WTC11 (cell line): ENCODE data around the gene STON2. TPM values are rescaled to one million over a fixed set of nuclear protein-coding genes. Genes with fewer than 3 reads are reported as not detected.

ENCODE experiments used
- ATF1 ChIP-seq: sonication (generic); formaldehyde crosslinking; IDR thresholded peaks from 2 replicates; pipeline ENCODE4 v1.8.1; 2023; ENCODE audit warnings: mild to moderate bottlenecking, moderate library complexity, missing genetic modification reagents
- CBFB ChIP-seq: sonication (generic); formaldehyde crosslinking; IDR thresholded peaks from 2 replicates; pipeline ENCODE4 v1.8.1; 2022; ENCODE audit warnings: mild to moderate bottlenecking, low read depth, missing genetic modification reagents
- FOXJ3 ChIP-seq: sonication (generic); formaldehyde crosslinking; IDR thresholded peaks from 2 replicates; pipeline ENCODE4 v1.9.0; 2021; ENCODE audit warnings: missing genetic modification reagents, mild to moderate bottlenecking, borderline replicate concordance
- FOXK1 ChIP-seq: sonication (generic); formaldehyde crosslinking; IDR thresholded peaks from 2 replicates; pipeline ENCODE4 v1.8.0; 2022; ENCODE audit warnings: mild to moderate bottlenecking, moderate library complexity, missing genetic modification reagents
- FOXP1 ChIP-seq: sonication (generic); formaldehyde crosslinking; IDR thresholded peaks from 2 replicates; pipeline ENCODE4 v1.8.0; 2022; ENCODE audit warnings: missing genetic modification reagents, mild to moderate bottlenecking, moderate library complexity, borderline replicate concordance
- GABPB1 ChIP-seq: sonication (generic); formaldehyde crosslinking; IDR thresholded peaks from 2 replicates; pipeline ENCODE4 v1.8.1; 2023; ENCODE audit warnings: mild to moderate bottlenecking, missing genetic modification reagents
- GTF2I ChIP-seq: fragments of 250-450 bp; sonication (Bioruptor Pico); conservative IDR thresholded peaks from 2 replicates; pipeline ENCODE4 v1.4.0; 2021; ENCODE audit warnings: mild to moderate bottlenecking
- JUN ChIP-seq: sonication (generic); formaldehyde crosslinking; IDR thresholded peaks from 2 replicates; pipeline ENCODE4 v1.8.0; 2023; ENCODE audit warnings: mild to moderate bottlenecking, missing genetic modification reagents
- KAT7 ChIP-seq: sonication (generic); formaldehyde crosslinking; IDR thresholded peaks from 2 replicates; pipeline ENCODE4 v1.8.1; 2023; ENCODE audit warnings: missing genetic modification reagents, mild to moderate bottlenecking, borderline replicate concordance
- MXD4 ChIP-seq: fragments of 250-450 bp; sonication (Bioruptor Pico); IDR thresholded peaks from 2 replicates; pipeline ENCODE4 v1.8.0; 2021; ENCODE audit warnings: mild to moderate bottlenecking, moderate library complexity, borderline replicate concordance
- MYBL2 ChIP-seq: sonication (generic); formaldehyde crosslinking; IDR thresholded peaks from 2 replicates; pipeline ENCODE4 v1.8.1; 2023; ENCODE audit warnings: mild to moderate bottlenecking, moderate library complexity, missing genetic modification reagents
- NFATC4 ChIP-seq: fragments of 250-450 bp; sonication (Bioruptor Pico); IDR thresholded peaks from 2 replicates; pipeline ENCODE4 v1.9.0; 2021; ENCODE audit warnings: mild to moderate bottlenecking
- NFE2L1 ChIP-seq: sonication (generic); formaldehyde crosslinking; IDR thresholded peaks from 2 replicates; pipeline ENCODE4 v1.8.1; 2023; ENCODE audit warnings: missing genetic modification reagents
- RORB ChIP-seq: fragments of 250-450 bp; sonication (Bioruptor Pico); IDR thresholded peaks from 2 replicates; pipeline ENCODE4 v1.9.0; 2021; ENCODE audit warnings: mild to moderate bottlenecking
- TEAD4 ChIP-seq: sonication (generic); formaldehyde crosslinking; IDR thresholded peaks from 2 replicates; pipeline ENCODE4 v1.8.0; 2022; ENCODE audit warnings: mild to moderate bottlenecking, missing genetic modification reagents
- ZBTB21 ChIP-seq: sonication (generic); formaldehyde crosslinking; IDR thresholded peaks from 2 replicates; pipeline ENCODE4 v1.8.1; 2023; ENCODE audit warnings: mild to moderate bottlenecking, missing genetic modification reagents, borderline replicate concordance
- ZNF396 ChIP-seq: fragments of 250-450 bp; sonication (Bioruptor Pico); IDR thresholded peaks from 2 replicates; pipeline ENCODE4 v1.8.0; 2021; ENCODE audit warnings: mild to moderate bottlenecking, moderate library complexity, borderline replicate concordance
- ZNF416 ChIP-seq: fragments of 250-450 bp; sonication (Bioruptor Pico); IDR thresholded peaks from 2 replicates; pipeline ENCODE4 v1.9.0; 2021; ENCODE audit warnings: mild to moderate bottlenecking, inconsistent platforms
- ZNF423 ChIP-seq: fragments of 250-450 bp; sonication (Bioruptor Pico); IDR thresholded peaks from 2 replicates; pipeline ENCODE4 v2.1.2; 2022; ENCODE audit warnings: mild to moderate bottlenecking, moderate library complexity
- ZNF671 ChIP-seq: fragments of 250-450 bp; sonication (Bioruptor Pico); IDR thresholded peaks from 2 replicates; pipeline ENCODE4 v1.8.0; 2021; ENCODE audit warnings: mild to moderate bottlenecking
- total RNA-seq: library from RNA; stranded (reverse); gene quantifications from 3 replicates; pipeline ENCODE4 v1.2.3, GENCODE V29; 2021
- TF ChIP-seq, protein P1 (sequence below): fragments of 250-450 bp; sonication (Bioruptor Pico); IDR thresholded peaks from 2 replicates; pipeline ENCODE4 v1.9.0; 2021; ENCODE audit warnings: mild to moderate bottlenecking
- TF ChIP-seq, protein P2 (sequence below): sonication (generic); formaldehyde crosslinking; IDR thresholded peaks from 2 replicates; pipeline ENCODE4 v1.8.1; 2022; ENCODE audit warnings: low read depth, mild to moderate bottlenecking, moderate library complexity, missing genetic modification reagents, borderline replicate concordance
- TF ChIP-seq, protein P3 (sequence below): sonication (generic); formaldehyde crosslinking; IDR thresholded peaks from 2 replicates; pipeline ENCODE4 v1.8.0; 2022; ENCODE audit warnings: missing genetic modification reagents
- TF ChIP-seq, protein P4 (sequence below): sonication (generic); formaldehyde crosslinking; IDR thresholded peaks from 2 replicates; pipeline ENCODE4 v1.8.1; 2023; ENCODE audit warnings: mild to moderate bottlenecking, moderate library complexity, missing genetic modification reagents
- TF ChIP-seq, protein P5 (sequence below): sonication (generic); formaldehyde crosslinking; IDR thresholded peaks from 2 replicates; pipeline ENCODE4 v1.8.0; 2022; ENCODE audit warnings: mild to moderate bottlenecking, missing genetic modification reagents
- TF ChIP-seq, protein P6 (sequence below): sonication (generic); formaldehyde crosslinking; IDR thresholded peaks from 2 replicates; pipeline ENCODE4 v1.8.0; 2022; ENCODE audit warnings: mild to moderate bottlenecking, missing genetic modification reagents
- TF ChIP-seq, protein P7 (sequence below): sonication (generic); formaldehyde crosslinking; IDR thresholded peaks from 2 replicates; pipeline ENCODE4 v1.8.1; 2022; ENCODE audit warnings: mild to moderate bottlenecking, missing genetic modification reagents, moderate library complexity, borderline replicate concordance
- TF ChIP-seq, protein P8 (sequence below): sonication (generic); formaldehyde crosslinking; IDR thresholded peaks from 2 replicates; pipeline ENCODE4 v1.8.1; 2023; ENCODE audit warnings: mild to moderate bottlenecking, missing genetic modification reagents, borderline replicate concordance

The STON2 gene
- total RNA-seq, 1 experiment from 2014 or later: 69.2 TPM

DNA sequence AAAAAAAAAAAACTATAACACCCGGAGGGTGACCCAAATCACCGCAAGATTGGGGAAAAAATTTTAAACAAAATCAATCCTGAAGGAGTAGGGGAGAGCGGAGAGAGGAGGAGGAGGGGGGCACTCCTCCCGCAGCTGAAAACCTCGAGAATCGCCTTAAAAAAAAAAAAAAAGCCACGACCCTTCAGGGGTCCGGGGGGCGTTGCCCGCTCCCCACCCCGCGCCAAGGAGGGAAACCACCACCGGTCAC lies 179.6 kb downstream of the STON2 start (continued):
- TF ChIP-seq ATF1: no peak
- peak; percentile 90 for TF ChIP-seq NFATC4
- TF ChIP-seq KAT7 (CRISPR knock-in tag): no peak
- TF ChIP-seq GTF2I: no peak
- TF ChIP-seq, protein P1, sequence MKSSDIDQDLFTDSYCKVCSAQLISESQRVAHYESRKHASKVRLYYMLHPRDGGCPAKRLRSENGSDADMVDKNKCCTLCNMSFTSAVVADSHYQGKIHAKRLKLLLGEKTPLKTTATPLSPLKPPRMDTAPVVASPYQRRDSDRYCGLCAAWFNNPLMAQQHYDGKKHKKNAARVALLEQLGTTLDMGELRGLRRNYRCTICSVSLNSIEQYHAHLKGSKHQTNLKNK (CRISPR knock-in tag): peak; percentile 92; the same call in 1 of the 2 replicates
- TF ChIP-seq, protein P2, sequence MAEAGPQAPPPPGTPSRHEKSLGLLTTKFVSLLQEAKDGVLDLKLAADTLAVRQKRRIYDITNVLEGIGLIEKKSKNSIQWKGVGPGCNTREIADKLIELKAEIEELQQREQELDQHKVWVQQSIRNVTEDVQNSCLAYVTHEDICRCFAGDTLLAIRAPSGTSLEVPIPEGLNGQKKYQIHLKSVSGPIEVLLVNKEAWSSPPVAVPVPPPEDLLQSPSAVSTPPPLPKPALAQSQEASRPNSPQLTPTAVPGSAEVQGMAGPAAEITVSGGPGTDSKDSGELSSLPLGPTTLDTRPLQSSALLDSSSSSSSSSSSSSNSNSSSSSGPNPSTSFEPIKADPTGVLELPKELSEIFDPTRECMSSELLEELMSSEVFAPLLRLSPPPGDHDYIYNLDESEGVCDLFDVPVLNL (CRISPR knock-in tag): no peak
- TF ChIP-seq ZNF396: no peak
- peak; percentile 95 for TF ChIP-seq ZNF416 (CRISPR knock-in tag)
- TF ChIP-seq, protein P3, sequence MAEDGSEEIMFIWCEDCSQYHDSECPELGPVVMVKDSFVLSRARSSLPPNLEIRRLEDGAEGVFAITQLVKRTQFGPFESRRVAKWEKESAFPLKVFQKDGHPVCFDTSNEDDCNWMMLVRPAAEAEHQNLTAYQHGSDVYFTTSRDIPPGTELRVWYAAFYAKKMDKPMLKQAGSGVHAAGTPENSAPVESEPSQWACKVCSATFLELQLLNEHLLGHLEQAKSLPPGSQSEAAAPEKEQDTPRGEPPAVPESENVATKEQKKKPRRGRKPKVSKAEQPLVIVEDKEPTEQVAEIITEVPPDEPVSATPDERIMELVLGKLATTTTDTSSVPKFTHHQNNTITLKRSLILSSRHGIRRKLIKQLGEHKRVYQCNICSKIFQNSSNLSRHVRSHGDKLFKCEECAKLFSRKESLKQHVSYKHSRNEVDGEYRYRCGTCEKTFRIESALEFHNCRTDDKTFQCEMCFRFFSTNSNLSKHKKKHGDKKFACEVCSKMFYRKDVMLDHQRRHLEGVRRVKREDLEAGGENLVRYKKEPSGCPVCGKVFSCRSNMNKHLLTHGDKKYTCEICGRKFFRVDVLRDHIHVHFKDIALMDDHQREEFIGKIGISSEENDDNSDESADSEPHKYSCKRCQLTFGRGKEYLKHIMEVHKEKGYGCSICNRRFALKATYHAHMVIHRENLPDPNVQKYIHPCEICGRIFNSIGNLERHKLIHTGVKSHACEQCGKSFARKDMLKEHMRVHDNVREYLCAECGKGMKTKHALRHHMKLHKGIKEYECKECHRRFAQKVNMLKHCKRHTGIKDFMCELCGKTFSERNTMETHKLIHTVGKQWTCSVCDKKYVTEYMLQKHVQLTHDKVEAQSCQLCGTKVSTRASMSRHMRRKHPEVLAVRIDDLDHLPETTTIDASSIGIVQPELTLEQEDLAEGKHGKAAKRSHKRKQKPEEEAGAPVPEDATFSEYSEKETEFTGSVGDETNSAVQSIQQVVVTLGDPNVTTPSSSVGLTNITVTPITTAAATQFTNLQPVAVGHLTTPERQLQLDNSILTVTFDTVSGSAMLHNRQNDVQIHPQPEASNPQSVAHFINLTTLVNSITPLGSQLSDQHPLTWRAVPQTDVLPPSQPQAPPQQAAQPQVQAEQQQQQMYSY (CRISPR knock-in tag): no peak
- TF ChIP-seq, protein P4, sequence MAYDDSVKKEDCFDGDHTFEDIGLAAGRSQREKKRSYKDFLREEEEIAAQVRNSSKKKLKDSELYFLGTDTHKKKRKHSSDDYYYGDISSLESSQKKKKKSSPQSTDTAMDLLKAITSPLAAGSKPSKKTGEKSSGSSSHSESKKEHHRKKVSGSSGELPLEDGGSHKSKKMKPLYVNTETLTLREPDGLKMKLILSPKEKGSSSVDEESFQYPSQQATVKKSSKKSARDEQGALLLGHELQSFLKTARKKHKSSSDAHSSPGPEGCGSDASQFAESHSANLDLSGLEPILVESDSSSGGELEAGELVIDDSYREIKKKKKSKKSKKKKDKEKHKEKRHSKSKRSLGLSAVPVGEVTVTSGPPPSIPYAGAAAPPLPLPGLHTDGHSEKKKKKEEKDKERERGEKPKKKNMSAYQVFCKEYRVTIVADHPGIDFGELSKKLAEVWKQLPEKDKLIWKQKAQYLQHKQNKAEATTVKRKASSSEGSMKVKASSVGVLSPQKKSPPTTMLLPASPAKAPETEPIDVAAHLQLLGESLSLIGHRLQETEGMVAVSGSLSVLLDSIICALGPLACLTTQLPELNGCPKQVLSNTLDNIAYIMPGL (CRISPR knock-in tag): no peak
- no peak for TF ChIP-seq TEAD4 (CRISPR knock-in tag)
- TF ChIP-seq CBFB (CRISPR knock-in tag): no peak
- TF ChIP-seq ZBTB21: no peak
- no peak for TF ChIP-seq ZNF671 (CRISPR knock-in tag)
- no peak for TF ChIP-seq FOXJ3 (CRISPR knock-in tag)
- TF ChIP-seq FOXP1 (CRISPR knock-in tag): no peak
- no peak for TF ChIP-seq JUN (CRISPR knock-in tag)
- TF ChIP-seq, protein P5, sequence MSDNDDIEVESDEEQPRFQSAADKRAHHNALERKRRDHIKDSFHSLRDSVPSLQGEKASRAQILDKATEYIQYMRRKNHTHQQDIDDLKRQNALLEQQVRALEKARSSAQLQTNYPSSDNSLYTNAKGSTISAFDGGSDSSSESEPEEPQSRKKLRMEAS: no peak
- peak; percentile 90 for TF ChIP-seq RORB (CRISPR knock-in tag)
- no peak for TF ChIP-seq GABPB1
- no peak for TF ChIP-seq FOXK1
- TF ChIP-seq MYBL2 (CRISPR knock-in tag): no peak
- no peak for TF ChIP-seq ZNF423 (CRISPR knock-in tag)
- TF ChIP-seq NFE2L1: no peak
- TF ChIP-seq, protein P6, sequence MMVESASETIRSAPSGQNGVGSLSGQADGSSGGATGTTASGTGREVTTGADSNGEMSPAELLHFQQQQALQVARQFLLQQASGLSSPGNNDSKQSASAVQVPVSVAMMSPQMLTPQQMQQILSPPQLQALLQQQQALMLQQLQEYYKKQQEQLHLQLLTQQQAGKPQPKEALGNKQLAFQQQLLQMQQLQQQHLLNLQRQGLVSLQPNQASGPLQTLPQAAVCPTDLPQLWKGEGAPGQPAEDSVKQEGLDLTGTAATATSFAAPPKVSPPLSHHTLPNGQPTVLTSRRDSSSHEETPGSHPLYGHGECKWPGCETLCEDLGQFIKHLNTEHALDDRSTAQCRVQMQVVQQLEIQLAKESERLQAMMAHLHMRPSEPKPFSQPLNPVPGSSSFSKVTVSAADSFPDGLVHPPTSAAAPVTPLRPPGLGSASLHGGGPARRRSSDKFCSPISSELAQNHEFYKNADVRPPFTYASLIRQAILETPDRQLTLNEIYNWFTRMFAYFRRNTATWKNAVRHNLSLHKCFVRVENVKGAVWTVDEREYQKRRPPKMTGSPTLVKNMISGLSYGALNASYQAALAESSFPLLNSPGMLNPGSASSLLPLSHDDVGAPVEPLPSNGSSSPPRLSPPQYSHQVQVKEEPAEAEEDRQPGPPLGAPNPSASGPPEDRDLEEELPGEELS (CRISPR knock-in tag): no peak
- TF ChIP-seq, protein P7, sequence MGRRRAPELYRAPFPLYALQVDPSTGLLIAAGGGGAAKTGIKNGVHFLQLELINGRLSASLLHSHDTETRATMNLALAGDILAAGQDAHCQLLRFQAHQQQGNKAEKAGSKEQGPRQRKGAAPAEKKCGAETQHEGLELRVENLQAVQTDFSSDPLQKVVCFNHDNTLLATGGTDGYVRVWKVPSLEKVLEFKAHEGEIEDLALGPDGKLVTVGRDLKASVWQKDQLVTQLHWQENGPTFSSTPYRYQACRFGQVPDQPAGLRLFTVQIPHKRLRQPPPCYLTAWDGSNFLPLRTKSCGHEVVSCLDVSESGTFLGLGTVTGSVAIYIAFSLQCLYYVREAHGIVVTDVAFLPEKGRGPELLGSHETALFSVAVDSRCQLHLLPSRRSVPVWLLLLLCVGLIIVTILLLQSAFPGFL (CRISPR knock-in tag): no peak
- TF ChIP-seq, protein P8, sequence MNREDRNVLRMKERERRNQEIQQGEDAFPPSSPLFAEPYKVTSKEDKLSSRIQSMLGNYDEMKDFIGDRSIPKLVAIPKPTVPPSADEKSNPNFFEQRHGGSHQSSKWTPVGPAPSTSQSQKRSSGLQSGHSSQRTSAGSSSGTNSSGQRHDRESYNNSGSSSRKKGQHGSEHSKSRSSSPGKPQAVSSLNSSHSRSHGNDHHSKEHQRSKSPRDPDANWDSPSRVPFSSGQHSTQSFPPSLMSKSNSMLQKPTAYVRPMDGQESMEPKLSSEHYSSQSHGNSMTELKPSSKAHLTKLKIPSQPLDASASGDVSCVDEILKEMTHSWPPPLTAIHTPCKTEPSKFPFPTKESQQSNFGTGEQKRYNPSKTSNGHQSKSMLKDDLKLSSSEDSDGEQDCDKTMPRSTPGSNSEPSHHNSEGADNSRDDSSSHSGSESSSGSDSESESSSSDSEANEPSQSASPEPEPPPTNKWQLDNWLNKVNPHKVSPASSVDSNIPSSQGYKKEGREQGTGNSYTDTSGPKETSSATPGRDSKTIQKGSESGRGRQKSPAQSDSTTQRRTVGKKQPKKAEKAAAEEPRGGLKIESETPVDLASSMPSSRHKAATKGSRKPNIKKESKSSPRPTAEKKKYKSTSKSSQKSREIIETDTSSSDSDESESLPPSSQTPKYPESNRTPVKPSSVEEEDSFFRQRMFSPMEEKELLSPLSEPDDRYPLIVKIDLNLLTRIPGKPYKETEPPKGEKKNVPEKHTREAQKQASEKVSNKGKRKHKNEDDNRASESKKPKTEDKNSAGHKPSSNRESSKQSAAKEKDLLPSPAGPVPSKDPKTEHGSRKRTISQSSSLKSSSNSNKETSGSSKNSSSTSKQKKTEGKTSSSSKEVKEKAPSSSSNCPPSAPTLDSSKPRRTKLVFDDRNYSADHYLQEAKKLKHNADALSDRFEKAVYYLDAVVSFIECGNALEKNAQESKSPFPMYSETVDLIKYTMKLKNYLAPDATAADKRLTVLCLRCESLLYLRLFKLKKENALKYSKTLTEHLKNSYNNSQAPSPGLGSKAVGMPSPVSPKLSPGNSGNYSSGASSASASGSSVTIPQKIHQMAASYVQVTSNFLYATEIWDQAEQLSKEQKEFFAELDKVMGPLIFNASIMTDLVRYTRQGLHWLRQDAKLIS (CRISPR knock-in tag): no peak
- no peak for TF ChIP-seq MXD4 (CRISPR knock-in tag)
